Measurements from ENCODE around the gene KAT8.

The KAT8 gene

GRCh38 chr16:31117384-31118222, at the start of gene KAT8:
TSS of gene KAT8 (plus strand) at chr16:31117664. CDS start at chr16:31117682, 18 bp downstream.
- Histone ChIP-seq H3K36me3 (ENCODE audit: control insufficient read depth, insufficient read depth, low read length) (peaks cover 13% of the 10 kb centered on the region), H3K4me1 (ENCODE audit: control insufficient read depth, insufficient read depth, low read length) (peaks cover 6% of the 10 kb centered on the region), H3K4me3 (ENCODE audit: low read length) (peak within 1 kb of the TSS; percentile 86), H3K27ac (ENCODE audit: low read depth, low read length) (peak within 1 kb of the TSS; percentile 97), H3K27me3 (ENCODE audit: control insufficient read depth, insufficient read depth, low read length) (no peaks in the 10 kb centered on the region), H3K9ac (ENCODE audit: low read length) (peak within 1 kb of the TSS; percentile 74)

GRCh38 chr16:31071861-31072260, 45.6 kb upstream of the KAT8 start:
- H3K4me3 ChIP-seq (ENCODE audit: low read length): peak overlapping the region; percentile 86
- peaks cover 10% of the 10 kb centered on the region for H3K4me1 ChIP-seq (ENCODE audit: control insufficient read depth, insufficient read depth, low read length)
- H3K36me3 ChIP-seq (ENCODE audit: control insufficient read depth, insufficient read depth, low read length): no peaks in the 10 kb centered on the region
- no peak overlapping the region for H3K27ac ChIP-seq (ENCODE audit: low read depth, low read length)
- no peak overlapping the region for H3K9ac ChIP-seq (ENCODE audit: low read length)
- H3K27me3 ChIP-seq (ENCODE audit: control insufficient read depth, insufficient read depth, low read length): no peaks in the 10 kb centered on the region

- Histone ChIP-seq H3K27ac (ENCODE audit: low read depth, low read length) (peak overlapping the region; percentile 86), H3K36me3 (ENCODE audit: control insufficient read depth, insufficient read depth, low read length) (peaks cover 7% of the 10 kb centered on the region), H3K4me3 (ENCODE audit: low read length) (peak overlapping the region; percentile 86), H3K4me1 (ENCODE audit: control insufficient read depth, insufficient read depth, low read length) (peaks cover 10% of the 10 kb centered on the region), H3K9ac (ENCODE audit: low read length) (peak overlapping the region; percentile 64), H3K27me3 (ENCODE audit: control insufficient read depth, insufficient read depth, low read length) (no peaks in the 10 kb centered on the region)
Observed at GRCh38 chr16:31072540-31073141, 44.8 kb upstream of the KAT8 start.

GRCh38 chr16:31073142-31073969, 44.1 kb upstream of the KAT8 start:
- Histone ChIP-seq H3K27ac (ENCODE audit: low read depth, low read length) (peak overlapping the region; percentile 86), H3K4me1 (ENCODE audit: control insufficient read depth, insufficient read depth, low read length) (peaks cover 10% of the 10 kb centered on the region), H3K36me3 (ENCODE audit: control insufficient read depth, insufficient read depth, low read length) (peaks cover 13% of the 10 kb centered on the region), H3K4me3 (ENCODE audit: low read length) (peak overlapping the region; percentile 86), H3K27me3 (ENCODE audit: control insufficient read depth, insufficient read depth, low read length) (no peaks in the 10 kb centered on the region), H3K9ac (ENCODE audit: low read length) (peak overlapping the region; percentile 64)

- Histone ChIP-seq H3K36me3 (ENCODE audit: control insufficient read depth, insufficient read depth, low read length) (peaks cover 22% of the 10 kb centered on the region), H3K4me1 (ENCODE audit: control insufficient read depth, insufficient read depth, low read length) (peaks cover 10% of the 10 kb centered on the region), H3K4me3 (ENCODE audit: low read length) (peak within 1 kb of the TSS; percentile 86), H3K9ac (ENCODE audit: low read length) (peak within 1 kb of the TSS; percentile 88), H3K27ac (ENCODE audit: low read depth, low read length) (peak within 1 kb of the TSS; percentile 86), H3K27me3 (ENCODE audit: control insufficient read depth, insufficient read depth, low read length) (no peaks in the 10 kb centered on the region)
Observed at GRCh38 chr16:31073970-31074813, 43.3 kb upstream of the KAT8 start, which contains the start of the genes ZNF646 and ZNF668. TSS of gene ZNF646 (plus strand) at chr16:31074422. CDS start at chr16:31076325, 1,903 bp downstream. TSS of gene ZNF668 (minus strand) at chr16:31074240. CDS start at chr16:31064459, 9,781 bp downstream.

- H3K4me1 ChIP-seq (ENCODE audit: control insufficient read depth, insufficient read depth, low read length): peaks cover 10% of the 10 kb centered on the region
- H3K9ac ChIP-seq (ENCODE audit: low read length): peak overlapping the region; percentile 88
- no peaks in the 10 kb centered on the region for H3K27me3 ChIP-seq (ENCODE audit: control insufficient read depth, insufficient read depth, low read length)
- peaks cover 28% of the 10 kb centered on the region for H3K36me3 ChIP-seq (ENCODE audit: control insufficient read depth, insufficient read depth, low read length)
- peak overlapping the region; percentile 86 for H3K27ac ChIP-seq (ENCODE audit: low read depth, low read length)
- peak overlapping the region; percentile 86 for H3K4me3 ChIP-seq (ENCODE audit: low read length)
Observed at GRCh38 chr16:31074814-31075183, 42.7 kb upstream of the KAT8 start.

- Histone ChIP-seq H3K27ac (ENCODE audit: low read depth, low read length) (no peak overlapping the region), H3K4me1 (ENCODE audit: control insufficient read depth, insufficient read depth, low read length) (peaks cover 10% of the 10 kb centered on the region), H3K27me3 (ENCODE audit: control insufficient read depth, insufficient read depth, low read length) (no peaks in the 10 kb centered on the region), H3K9ac (ENCODE audit: low read length) (no peak overlapping the region), H3K36me3 (ENCODE audit: control insufficient read depth, insufficient read depth, low read length) (peaks cover 40% of the 10 kb centered on the region), H3K4me3 (ENCODE audit: low read length) (no peak overlapping the region)
Observed at GRCh38 chr16:31076319-31076718, 41.1 kb upstream of the KAT8 start.

- Histone ChIP-seq H3K9ac (ENCODE audit: low read length) (no peak overlapping the region), H3K4me1 (ENCODE audit: control insufficient read depth, insufficient read depth, low read length) (peaks cover 10% of the 10 kb centered on the region), H3K27ac (ENCODE audit: low read depth, low read length) (no peak overlapping the region), H3K36me3 (ENCODE audit: control insufficient read depth, insufficient read depth, low read length) (peaks cover 40% of the 10 kb centered on the region), H3K4me3 (ENCODE audit: low read length) (no peak overlapping the region), H3K27me3 (ENCODE audit: control insufficient read depth, insufficient read depth, low read length) (no peaks in the 10 kb centered on the region)
Observed at GRCh38 chr16:31077024-31077423, 40.4 kb upstream of the KAT8 start.

- H3K27me3 ChIP-seq (ENCODE audit: control insufficient read depth, insufficient read depth, low read length): no peaks in the 10 kb centered on the region
- no peak overlapping the region for H3K4me3 ChIP-seq (ENCODE audit: low read length)
- H3K36me3 ChIP-seq (ENCODE audit: control insufficient read depth, insufficient read depth, low read length): peaks cover 40% of the 10 kb centered on the region
- no peak overlapping the region for H3K27ac ChIP-seq (ENCODE audit: low read depth, low read length)
- H3K4me1 ChIP-seq (ENCODE audit: control insufficient read depth, insufficient read depth, low read length): peaks cover 3% of the 10 kb centered on the region
- no peak overlapping the region for H3K9ac ChIP-seq (ENCODE audit: low read length)
Observed at GRCh38 chr16:31077592-31078396, 39.7 kb upstream of the KAT8 start.

GRCh38 chr16:31078597-31079341, 38.7 kb upstream of the KAT8 start:
- Histone ChIP-seq H3K27me3 (ENCODE audit: control insufficient read depth, insufficient read depth, low read length) (no peaks in the 10 kb centered on the region), H3K4me3 (ENCODE audit: low read length) (no peak overlapping the region), H3K9ac (ENCODE audit: low read length) (no peak overlapping the region), H3K36me3 (ENCODE audit: control insufficient read depth, insufficient read depth, low read length) (peaks cover 40% of the 10 kb centered on the region), H3K27ac (ENCODE audit: low read depth, low read length) (no peak overlapping the region), H3K4me1 (ENCODE audit: control insufficient read depth, insufficient read depth, low read length) (peaks cover 3% of the 10 kb centered on the region)

All from rectal smooth muscle tissue (tissue), 1 donor.